ENCODE results near the gene CYP26B1.

CYP26B1 gene

GRCh38 chr2:72162574-72162973 is 14.9 kb upstream of the CYP26B1 start:
- Histone ChIP-seq H3K4me3 (no peak overlapping the region), H3K27ac (no peak overlapping the region), H3K36me3 (ENCODE audit: insufficient read depth, low read length) (no peaks in the 10 kb centered on the region), H3K9me3 (ENCODE audit: low read depth, low read length) (no peaks in the 10 kb centered on the region), H3K9ac (ENCODE audit: insufficient read length) (no peak overlapping the region)
- no peak for DNase-seq (ENCODE audit: low read depth, low spot score)
- no peak for TF ChIP-seq FOXP2 (optimal IDR thresholded peaks at IDR 0.05; ENCODE audit: control extremely low read depth, extremely low read length, insufficient read depth)
- no peak for TF ChIP-seq EZH2 (IDR thresholded peaks at IDR 0.05)
- no peak for TF ChIP-seq POLR2AphosphoS5 (IDR thresholded peaks at IDR 0.05; ENCODE audit: borderline replicate concordance, low read depth, low read length)

DNA sequence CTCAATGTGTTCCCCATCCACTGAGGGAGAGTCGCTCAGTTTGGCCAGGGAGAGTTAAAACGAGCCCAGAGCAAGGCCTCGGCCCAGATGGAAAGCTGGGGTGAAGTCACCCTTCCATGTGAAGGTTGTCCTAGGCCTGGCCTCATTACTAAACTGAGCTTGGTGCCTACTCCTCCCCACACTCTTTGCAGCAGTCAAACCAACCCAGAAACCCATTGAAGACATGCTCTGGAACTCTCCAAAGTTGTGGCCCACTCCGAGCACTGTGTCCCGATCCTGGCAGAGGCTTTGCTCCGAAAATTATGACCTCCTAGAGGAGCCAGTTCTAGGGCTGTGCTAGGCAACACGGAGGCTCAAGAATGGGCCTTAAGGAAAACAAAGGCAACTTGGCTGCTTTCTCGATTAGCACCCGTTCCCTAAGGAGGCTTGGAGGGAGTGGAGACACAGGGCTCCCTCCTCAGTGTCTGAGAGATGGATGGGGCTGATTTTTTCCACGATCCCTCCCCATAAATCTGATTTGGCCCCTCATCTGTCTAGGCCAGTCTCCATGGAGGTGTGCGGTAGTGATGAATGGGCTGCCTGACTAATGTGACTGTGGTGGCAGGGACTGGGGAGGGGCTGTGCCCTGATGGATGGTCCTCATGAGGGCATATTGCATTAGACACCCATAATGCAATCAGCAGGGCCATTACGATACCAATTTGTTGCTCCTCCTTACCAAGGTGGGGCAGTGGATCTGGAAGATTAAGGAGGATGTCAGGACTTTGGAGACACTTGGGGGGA is 11.7 kb upstream of the CYP26B1 start:
- no peaks in the 10 kb centered on the region for H3K9me3 ChIP-seq (ENCODE audit: low read depth, low read length)
- no peak overlapping the region for H3K9ac ChIP-seq (ENCODE audit: insufficient read length)
- no peak overlapping the region for H3K27ac ChIP-seq
- H3K4me3 ChIP-seq = no peak overlapping the region
- no peak for DNase-seq (ENCODE audit: low read depth, low spot score)
- TF ChIP-seq FOXP2 (optimal IDR thresholded peaks at IDR 0.05; ENCODE audit: control extremely low read depth, extremely low read length, insufficient read depth) (no peak), POLR2AphosphoS5 (IDR thresholded peaks at IDR 0.05; ENCODE audit: borderline replicate concordance, low read depth, low read length) (no peak)
- no peaks in the 10 kb centered on the region for H3K36me3 ChIP-seq (ENCODE audit: insufficient read depth, low read length)

DNA sequence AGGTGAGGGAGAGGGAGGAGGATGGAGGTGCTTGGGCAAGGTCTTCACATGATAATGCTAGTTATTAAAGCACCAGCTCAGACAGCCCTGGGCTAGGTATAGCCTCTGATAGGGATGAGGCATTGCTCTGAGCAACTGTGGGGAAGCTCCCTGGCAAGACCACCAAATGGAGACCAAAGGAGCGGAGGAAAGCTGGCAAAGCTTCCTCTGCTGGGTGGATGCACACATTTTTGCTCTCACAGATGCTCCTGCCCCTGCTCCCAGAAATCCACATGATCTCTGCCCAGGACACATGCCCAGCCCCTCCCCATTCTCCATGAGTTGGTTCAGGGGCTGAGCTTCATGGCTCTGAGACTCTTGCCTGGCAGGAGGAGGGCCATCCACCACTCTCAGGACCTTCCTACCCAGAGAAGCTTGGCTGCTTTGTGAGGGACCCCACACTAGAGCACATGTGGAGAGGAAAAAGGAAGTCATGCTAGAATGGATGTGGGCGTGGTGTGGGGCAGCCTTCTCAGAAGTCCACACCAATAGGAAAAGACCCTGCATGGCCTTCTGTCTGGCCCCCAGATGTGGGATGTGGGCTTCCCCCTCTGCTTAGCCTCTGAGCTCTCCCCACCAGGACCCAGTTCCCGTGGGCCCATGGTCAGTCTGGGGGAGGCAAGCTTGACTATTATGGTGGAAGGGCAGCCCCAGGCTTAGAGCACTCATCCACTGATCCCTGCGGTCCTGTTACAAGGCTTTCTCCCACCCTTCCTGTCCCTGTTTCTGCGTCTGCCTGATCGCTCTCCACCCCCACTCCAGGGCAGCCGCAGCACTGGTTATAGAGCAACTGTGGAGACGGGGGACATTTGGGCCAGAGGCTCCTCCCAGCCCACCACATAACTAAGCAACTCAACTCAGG is 10.5 kb upstream of the CYP26B1 start:
- Histone ChIP-seq H3K4me3 (no peak overlapping the region), H3K9ac (ENCODE audit: insufficient read length) (no peak overlapping the region), H3K36me3 (ENCODE audit: insufficient read depth, low read length) (no peaks in the 10 kb centered on the region), H3K9me3 (ENCODE audit: low read depth, low read length) (no peaks in the 10 kb centered on the region), H3K27ac (no peak overlapping the region)
- DNase-seq (ENCODE audit: low read depth, low spot score) = no peak
- no peak for TF ChIP-seq POLR2AphosphoS5 (IDR thresholded peaks at IDR 0.05; ENCODE audit: borderline replicate concordance, low read depth, low read length)
- TF ChIP-seq FOXP2 (optimal IDR thresholded peaks at IDR 0.05; ENCODE audit: control extremely low read depth, extremely low read length, insufficient read depth) = no peak
- no peak for TF ChIP-seq EZH2 (IDR thresholded peaks at IDR 0.05)

DNA sequence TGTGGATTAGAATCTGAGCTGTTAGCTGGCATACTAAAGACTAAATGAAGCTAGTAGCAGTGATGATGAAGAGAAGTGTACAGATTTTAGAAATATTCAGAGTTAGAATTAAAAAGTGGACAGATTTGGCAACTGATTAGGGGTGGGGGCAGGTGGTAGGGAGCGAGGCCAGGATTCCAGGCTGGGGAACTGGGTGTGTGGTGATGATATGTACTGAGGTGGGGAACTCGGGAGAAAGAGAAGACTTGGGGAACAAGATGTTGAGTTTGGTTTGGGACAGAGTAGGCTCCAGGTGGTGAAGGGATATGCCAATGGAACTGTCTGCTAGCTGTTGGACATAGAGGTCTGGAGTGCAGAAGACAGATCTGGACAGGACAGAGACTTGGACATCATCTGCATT is 9.2 kb upstream of the CYP26B1 start:
- no peak overlapping the region for H3K27ac ChIP-seq
- H3K9me3 ChIP-seq (ENCODE audit: low read depth, low read length) = no peaks in the 10 kb centered on the region
- H3K4me3 ChIP-seq = no peak overlapping the region
- H3K9ac ChIP-seq (ENCODE audit: insufficient read length) = no peak overlapping the region
- H3K36me3 ChIP-seq (ENCODE audit: insufficient read depth, low read length) = no peaks in the 10 kb centered on the region
- no peak for TF ChIP-seq EZH2 (IDR thresholded peaks at IDR 0.05)
- TF ChIP-seq FOXP2 (optimal IDR thresholded peaks at IDR 0.05; ENCODE audit: control extremely low read depth, extremely low read length, insufficient read depth) = no peak
- TF ChIP-seq POLR2AphosphoS5 (IDR thresholded peaks at IDR 0.05; ENCODE audit: borderline replicate concordance, low read depth, low read length) = no peak
- DNase-seq (ENCODE audit: low read depth, low spot score) = no peak

DNA sequence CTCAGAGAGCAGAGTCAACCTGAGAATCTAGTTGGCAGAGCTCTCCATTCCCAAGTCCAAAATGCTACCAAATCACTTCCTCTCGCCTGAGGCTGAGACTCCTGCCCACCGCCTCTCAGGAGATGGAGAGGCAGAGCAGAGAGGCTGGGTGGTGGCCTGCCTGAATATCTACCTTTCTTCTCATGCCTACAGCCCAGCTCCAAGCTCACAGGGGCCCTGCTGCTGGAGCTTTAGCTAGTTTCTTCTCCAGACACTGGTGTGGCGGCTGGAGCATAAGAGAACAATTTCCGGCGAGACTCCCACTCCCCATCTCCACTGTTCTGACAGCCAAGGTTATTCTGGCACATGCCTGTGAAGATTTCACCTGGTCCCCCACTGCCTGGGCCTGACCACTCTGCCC is 8.1 kb upstream of the CYP26B1 start:
- Histone ChIP-seq H3K9me3 (ENCODE audit: low read depth, low read length) (no peaks in the 10 kb centered on the region), H3K4me3 (no peak overlapping the region), H3K36me3 (ENCODE audit: insufficient read depth, low read length) (no peaks in the 10 kb centered on the region), H3K27ac (no peak overlapping the region), H3K9ac (ENCODE audit: insufficient read length) (no peak overlapping the region)
- TF ChIP-seq EZH2 (IDR thresholded peaks at IDR 0.05) (no peak), POLR2AphosphoS5 (IDR thresholded peaks at IDR 0.05; ENCODE audit: borderline replicate concordance, low read depth, low read length) (no peak), FOXP2 (optimal IDR thresholded peaks at IDR 0.05; ENCODE audit: control extremely low read depth, extremely low read length, insufficient read depth) (no peak)
- DNase-seq (ENCODE audit: low read depth, low spot score) = no peak

DNA sequence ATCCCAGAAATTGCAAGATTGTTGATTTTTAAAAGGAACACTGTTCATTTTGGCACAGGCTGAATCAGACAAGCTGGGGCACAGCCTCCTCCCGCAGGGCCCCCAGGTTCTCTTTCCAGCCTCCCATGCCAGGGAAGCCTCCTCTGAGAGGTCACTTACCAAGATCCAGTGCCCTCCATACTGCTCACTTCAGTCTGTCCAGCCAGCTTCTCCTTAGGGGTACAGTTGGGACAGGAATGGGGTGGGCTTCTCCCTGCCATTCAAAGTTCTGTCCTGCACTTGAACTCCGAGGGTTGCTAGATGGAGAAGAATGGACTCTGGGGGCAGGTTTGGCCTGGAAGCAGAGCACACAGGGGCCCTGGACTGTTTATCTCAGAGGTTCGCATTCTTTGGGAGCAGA is 7.5 kb upstream of the CYP26B1 start:
- Histone ChIP-seq H3K36me3 (ENCODE audit: insufficient read depth, low read length) (no peaks in the 10 kb centered on the region), H3K4me3 (no peak overlapping the region), H3K9ac (ENCODE audit: insufficient read length) (no peak overlapping the region), H3K27ac (no peak overlapping the region), H3K9me3 (ENCODE audit: low read depth, low read length) (no peaks in the 10 kb centered on the region)
- no peak for TF ChIP-seq POLR2AphosphoS5 (IDR thresholded peaks at IDR 0.05; ENCODE audit: borderline replicate concordance, low read depth, low read length)
- TF ChIP-seq FOXP2 (optimal IDR thresholded peaks at IDR 0.05; ENCODE audit: control extremely low read depth, extremely low read length, insufficient read depth) = no peak
- no peak for DNase-seq (ENCODE audit: low read depth, low spot score)

DNA sequence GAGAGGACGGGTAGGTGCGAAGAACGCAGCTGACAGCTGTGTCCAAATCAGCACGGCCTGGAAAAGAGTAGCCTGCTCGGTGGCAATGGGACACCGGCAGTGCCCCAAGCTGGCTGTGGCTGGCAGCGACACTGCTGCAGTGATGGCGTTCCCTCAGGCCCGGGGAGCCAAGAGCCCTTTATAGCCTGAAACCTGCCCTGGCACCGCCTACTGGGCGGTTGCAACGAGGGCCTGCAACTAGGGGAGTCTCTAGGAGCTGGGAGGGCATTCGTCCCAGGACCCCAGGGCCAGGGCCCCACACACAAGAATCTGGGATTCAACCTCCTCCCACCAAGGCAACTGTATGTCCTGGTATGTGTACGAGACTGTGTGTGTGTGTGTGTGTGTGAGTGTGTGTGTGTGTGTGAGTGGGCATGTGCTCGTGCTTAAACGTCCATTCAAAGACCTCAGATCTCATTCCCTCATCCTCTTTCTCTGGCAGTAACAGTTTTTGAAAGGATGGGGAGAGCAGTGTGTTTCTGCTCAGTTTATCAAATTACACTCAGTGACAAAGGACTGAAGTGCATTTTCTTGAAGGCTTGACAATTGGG is 6.8 kb upstream of the CYP26B1 start:
- no peak for TF ChIP-seq FOXP2 (optimal IDR thresholded peaks at IDR 0.05; ENCODE audit: control extremely low read depth, extremely low read length, insufficient read depth)
- TF ChIP-seq EZH2 (IDR thresholded peaks at IDR 0.05) = no peak
- no peak for TF ChIP-seq POLR2AphosphoS5 (IDR thresholded peaks at IDR 0.05; ENCODE audit: borderline replicate concordance, low read depth, low read length)
- DNase-seq (ENCODE audit: low read depth, low spot score) = no peak
- Histone ChIP-seq H3K9ac (ENCODE audit: insufficient read length) (no peak overlapping the region), H3K4me3 (no peak overlapping the region), H3K9me3 (ENCODE audit: low read depth, low read length) (no peaks in the 10 kb centered on the region), H3K27ac (no peak overlapping the region), H3K36me3 (ENCODE audit: insufficient read depth, low read length) (no peaks in the 10 kb centered on the region)

- TF ChIP-seq EZH2 (IDR thresholded peaks at IDR 0.05) (no peak), POLR2AphosphoS5 (IDR thresholded peaks at IDR 0.05; ENCODE audit: borderline replicate concordance, low read depth, low read length) (no peak), FOXP2 (optimal IDR thresholded peaks at IDR 0.05; ENCODE audit: control extremely low read depth, extremely low read length, insufficient read depth) (no peak)
- Histone ChIP-seq H3K4me3 (no peak overlapping the region), H3K27ac (no peak overlapping the region), H3K36me3 (ENCODE audit: insufficient read depth, low read length) (no peaks in the 10 kb centered on the region), H3K9ac (ENCODE audit: insufficient read length) (no peak overlapping the region), H3K9me3 (ENCODE audit: low read depth, low read length) (no peaks in the 10 kb centered on the region)
- DNase-seq (ENCODE audit: low read depth, low spot score) = no peak
Observed at GRCh38 chr2:72153924-72154323, 6.3 kb upstream of the CYP26B1 start.

Measured in SK-N-MC (cell line).